Measurements from ENCODE around the gene HMCN2.

GRCh38 chr9:130395810-130396435 lies 130.4 kb downstream of the HMCN2 start:
- TF ChIP-seq CTCF (IDR thresholded peaks at IDR 0.05) (no peak), POLR2A (IDR thresholded peaks at IDR 0.05) (no peak), EP300 (IDR thresholded peaks at IDR 0.05) (no peak)

Data from ovary (tissue), 3 donors.